Prostate gland (tissue), 2 donors: Measurements from ENCODE around the gene XXYLT1.
A peak's percentile ranks its signal among the peaks of the same experiment; 100 is the strongest.

Experiments
- POLR2A ChIP-seq: fragments of 450-650 bp; IDR thresholded peaks from one replicate; pipeline ENCODE4 v1.6.1; 2016; ENCODE audit warnings: antibody characterized with exemption, mild to moderate bottlenecking
- POLR2AphosphoS5 ChIP-seq: sonication (generic); formaldehyde crosslinking; IDR thresholded peaks from one replicate; pipeline ENCODE4 v1.6.1; 2017; ENCODE audit warnings: antibody characterized with exemption
- TF ChIP-seq, protein P1 (sequence below), 4 experiments: fragments of 200-600 bp in 2 of 4; fragments of 450-650 bp in 2 of 4; sonication (generic) in 2 of 4; IDR thresholded peaks; 1 replicate in 3 of 4; 2 replicates in 1 of 4; pipeline ENCODE4 v1.5.1; 2016 to 2019; ENCODE audit warnings: antibody characterized with exemption in 4 of 4, mild to moderate bottlenecking in 2 of 4, moderate library complexity in 2 of 4

- peak; percentile 26 for TF ChIP-seq POLR2AphosphoS5
- TF ChIP-seq, protein P1, sequence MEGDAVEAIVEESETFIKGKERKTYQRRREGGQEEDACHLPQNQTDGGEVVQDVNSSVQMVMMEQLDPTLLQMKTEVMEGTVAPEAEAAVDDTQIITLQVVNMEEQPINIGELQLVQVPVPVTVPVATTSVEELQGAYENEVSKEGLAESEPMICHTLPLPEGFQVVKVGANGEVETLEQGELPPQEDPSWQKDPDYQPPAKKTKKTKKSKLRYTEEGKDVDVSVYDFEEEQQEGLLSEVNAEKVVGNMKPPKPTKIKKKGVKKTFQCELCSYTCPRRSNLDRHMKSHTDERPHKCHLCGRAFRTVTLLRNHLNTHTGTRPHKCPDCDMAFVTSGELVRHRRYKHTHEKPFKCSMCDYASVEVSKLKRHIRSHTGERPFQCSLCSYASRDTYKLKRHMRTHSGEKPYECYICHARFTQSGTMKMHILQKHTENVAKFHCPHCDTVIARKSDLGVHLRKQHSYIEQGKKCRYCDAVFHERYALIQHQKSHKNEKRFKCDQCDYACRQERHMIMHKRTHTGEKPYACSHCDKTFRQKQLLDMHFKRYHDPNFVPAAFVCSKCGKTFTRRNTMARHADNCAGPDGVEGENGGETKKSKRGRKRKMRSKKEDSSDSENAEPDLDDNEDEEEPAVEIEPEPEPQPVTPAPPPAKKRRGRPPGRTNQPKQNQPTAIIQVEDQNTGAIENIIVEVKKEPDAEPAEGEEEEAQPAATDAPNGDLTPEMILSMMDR (IDR thresholded peaks at IDR 0.05), result no peak
- TF ChIP-seq POLR2A, result no peak
Measured at GRCh38 chr3:195128255-195129071, 142.5 kb downstream of the XXYLT1 start.
